Superior temporal gyrus (tissue), 1 donor: Measurements from ENCODE around the gene DNAJC10.
"Not testable (repeated sequence)": the region's sequence is repeated elsewhere in the genome, so short reads cannot be mapped to it uniquely, and the experiment has no call there.

Experiments
- DNase-seq: peaks from one replicate; pipeline ENCODE4 v3.0.0-alpha.2; 2016; ENCODE audit errors: extremely low spot score

Gene DNAJC10

DNA sequence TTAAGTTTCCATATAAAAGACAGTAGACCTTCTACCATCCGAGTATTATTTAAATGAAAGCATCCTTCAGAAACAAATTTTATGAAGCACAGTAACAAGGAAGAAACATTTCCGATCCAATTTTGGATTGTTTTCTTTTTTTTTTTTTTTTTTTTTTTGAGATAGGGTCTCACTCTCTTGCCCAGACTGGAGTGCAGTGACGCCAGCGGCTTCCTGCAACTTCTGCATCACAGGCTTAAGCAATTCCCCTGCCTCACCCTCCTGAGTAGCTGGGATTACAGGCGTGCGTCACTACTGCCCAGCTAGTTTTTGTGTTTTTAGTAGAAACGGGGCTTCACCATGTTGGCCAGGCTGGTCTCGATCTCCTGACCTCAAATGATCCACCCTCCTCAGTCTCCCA, 3.1 kb downstream of the DNAJC10 start:
- not testable (repeated sequence) for DNase-seq

DNA sequence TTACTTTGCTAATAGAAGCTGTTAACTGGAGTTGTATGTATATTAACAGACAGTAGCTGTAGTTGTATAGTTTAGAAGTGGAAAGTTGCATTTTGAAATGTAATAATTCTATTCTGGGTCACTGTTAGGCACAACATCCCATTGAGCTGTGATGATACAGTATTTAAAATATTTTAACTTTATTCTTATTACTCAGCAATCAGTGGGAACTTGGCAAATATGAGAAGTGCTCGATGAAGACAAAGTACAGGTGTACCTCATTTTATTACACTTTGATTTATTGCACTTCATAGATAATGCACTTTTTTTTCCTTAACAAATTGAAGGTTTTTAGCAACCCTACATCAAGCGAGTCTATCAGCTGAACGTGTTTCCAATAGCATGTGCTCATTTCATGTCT, 8.6 kb downstream of the DNAJC10 start:
- no peak for DNase-seq

DNA sequence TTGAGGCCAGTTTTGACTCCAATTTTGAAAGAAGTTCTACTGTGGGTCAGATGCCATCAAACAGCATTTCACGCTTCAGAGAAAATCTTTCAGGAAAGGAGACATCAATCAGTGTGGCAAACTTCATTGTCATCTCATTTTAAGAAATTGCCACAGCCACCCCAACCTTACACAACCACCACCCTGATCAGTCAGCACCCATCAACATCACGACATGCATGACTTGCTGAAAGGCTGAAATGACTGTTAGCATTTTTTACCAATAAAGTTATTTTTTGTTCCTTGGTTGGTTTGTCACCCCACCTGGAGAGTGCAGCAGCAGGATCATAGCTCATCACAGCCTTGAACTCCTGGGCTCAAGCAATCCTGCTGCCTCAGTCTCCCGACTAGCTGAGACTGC, 10.4 kb downstream of the DNAJC10 start:
- no peak for DNase-seq

DNA sequence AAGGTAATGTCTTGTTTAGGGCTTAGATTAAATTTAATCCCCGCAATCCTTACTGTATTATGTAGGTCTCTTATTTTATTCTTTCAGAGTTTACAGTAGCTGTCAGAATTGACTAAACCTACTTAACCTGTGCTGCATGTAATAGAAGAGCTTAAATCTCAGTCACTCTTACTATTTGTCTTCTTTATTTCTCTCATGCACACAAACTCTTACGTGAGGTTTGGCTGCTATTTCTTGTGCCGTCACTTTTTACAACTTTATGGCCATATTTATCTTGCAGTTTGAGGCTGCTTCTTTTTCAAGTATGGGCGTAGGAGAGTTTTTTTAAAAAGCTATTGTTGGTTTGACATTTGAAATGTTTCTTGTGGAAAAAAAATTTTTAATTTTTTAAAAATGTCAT, 12.0 kb downstream of the DNAJC10 start:
- no peak for DNase-seq

DNA sequence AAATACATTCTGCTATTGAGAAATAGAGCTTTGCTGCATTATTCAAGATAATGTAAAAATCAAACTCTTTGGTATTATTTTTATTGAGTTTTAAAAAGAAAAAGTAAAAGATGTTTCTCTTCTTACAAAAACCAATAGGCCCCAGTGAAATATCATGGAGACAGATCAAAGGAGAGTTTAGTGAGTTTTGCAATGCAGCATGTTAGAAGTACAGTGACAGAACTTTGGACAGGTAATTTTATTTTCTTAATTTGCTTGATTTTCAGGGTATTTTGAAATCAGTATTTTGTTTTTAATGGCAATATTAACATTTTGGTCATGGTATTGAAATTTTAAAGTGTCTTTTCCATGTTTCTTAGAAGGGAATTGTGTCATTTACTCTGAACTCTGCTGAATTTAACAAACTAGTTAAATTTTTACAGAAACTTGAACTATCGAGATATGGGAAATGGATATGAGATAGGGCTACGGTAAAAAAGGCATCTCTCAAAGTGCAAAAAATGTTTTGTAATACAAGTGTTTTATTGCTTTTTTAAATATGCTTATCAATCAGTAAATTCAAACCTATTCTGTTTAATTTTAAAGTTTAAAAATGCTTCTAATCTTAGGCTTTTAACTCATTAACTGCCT, 13.8 kb downstream of the DNAJC10 start:
- no peak for DNase-seq

DNA sequence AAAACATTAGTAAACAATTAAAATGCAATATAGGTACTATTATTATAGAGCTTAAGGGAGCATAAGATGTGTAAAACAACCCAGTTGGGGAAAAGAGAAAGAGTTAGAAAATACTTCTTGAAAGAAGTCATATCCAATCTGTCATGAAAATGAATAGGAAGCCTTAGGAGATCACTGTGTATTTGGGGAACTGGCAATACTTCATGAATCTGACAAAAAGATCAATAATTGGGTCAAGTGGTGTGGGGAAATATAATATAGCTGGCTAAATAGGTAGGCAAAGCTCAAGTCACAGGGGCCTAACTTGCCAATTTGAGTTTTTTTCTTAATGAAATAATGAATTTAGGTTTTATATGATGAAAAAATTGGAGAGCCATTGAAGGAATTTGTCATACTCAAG, 14.4 kb downstream of the DNAJC10 start:
- DNase-seq, result no peak

DNA sequence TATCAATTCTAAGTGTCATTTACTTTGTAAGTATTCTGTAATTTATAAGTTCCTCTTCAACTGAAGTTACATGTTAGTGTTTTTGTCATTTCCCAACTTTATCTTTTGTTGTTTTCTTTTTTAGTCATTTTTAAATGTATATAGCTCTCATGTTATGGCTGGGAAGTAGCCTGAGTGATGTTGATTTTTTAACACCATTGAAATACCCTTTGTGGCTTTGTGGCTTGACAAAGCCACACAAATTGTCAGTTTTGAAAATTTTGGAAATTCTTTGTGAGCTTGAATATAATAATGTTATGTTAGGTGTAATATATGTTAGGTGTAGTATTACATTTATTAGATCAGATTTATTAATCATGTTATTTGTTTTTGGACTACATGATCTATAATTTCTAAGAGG, 16.7 kb downstream of the DNAJC10 start:
- DNase-seq, result no peak

DNA sequence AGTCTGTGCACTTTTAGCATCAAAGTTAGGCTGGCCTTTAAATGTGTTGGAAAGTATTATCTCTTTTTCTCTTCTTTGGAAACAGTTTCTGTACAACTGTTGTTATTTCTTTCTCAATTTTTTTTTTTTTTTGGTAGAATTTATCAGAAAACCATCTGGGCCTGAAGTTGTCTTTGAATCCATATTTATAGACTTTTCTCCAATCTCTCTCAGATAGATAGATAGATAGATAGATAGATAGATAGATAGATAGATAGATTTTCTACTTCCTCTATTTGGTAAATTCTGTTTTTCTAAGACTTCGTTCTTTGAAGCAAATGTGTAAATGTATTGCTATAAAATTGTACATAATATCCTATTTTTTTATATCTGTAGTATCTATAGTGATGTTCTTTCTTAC, 17.5 kb downstream of the DNAJC10 start:
- DNase-seq, result no peak

DNA sequence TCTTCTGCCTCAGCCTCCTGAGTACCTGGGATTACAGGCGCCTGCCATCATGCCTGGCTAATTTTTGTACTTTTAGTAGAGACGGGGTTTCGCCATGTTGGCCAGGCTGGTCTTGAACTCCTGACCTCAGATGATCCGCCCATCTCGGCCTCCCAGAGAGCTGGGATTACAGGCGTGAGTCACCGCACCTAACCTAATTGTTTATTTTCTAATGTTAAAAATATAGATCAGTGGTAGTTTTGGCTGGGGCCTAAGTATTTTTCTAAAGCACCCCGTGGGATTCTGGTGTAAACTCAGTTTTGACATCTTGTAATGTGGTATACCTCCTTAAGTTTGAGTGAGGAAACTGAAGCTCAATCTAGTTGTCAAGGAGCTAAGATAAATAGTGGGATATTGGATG, 20.8 kb downstream of the DNAJC10 start:
- DNase-seq, result not testable (repeated sequence)

DNA sequence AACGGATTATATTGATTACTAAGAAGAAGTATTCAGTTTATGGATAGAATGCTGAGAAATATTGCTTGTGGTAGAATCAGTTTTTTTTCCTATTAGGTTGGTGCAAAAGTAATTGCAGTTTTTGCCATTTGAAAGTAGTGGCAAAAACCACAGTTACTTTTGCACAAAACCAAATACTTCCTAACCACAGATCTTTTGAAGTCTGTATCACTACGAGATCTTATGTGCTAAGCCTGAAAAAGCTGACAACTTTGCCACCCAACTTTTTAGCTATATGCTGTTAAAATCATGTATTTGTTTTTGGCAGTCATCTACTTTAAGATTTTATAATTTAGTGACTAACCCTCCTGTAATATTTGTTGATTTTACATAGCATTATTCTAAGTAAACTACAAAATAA, 24.6 kb downstream of the DNAJC10 start:
- no peak for DNase-seq

DNA sequence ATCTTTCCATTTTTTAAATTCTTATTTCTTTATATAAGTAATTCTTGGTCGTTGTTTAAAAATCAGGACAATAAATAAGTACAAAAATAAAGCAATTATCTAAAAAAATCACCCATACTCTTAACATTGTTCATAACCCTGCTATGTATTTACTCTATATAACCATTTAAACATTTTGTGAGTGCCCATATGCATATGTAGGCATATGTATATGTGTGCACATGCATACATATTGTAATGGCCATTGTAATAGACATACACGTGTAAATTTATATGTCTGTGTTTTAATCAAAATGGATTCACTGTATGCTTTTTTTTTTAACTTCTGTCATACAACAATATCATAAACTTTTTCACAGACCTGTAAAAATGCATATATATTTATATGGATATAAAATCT, 25.6 kb downstream of the DNAJC10 start:
- no peak for DNase-seq

DNA sequence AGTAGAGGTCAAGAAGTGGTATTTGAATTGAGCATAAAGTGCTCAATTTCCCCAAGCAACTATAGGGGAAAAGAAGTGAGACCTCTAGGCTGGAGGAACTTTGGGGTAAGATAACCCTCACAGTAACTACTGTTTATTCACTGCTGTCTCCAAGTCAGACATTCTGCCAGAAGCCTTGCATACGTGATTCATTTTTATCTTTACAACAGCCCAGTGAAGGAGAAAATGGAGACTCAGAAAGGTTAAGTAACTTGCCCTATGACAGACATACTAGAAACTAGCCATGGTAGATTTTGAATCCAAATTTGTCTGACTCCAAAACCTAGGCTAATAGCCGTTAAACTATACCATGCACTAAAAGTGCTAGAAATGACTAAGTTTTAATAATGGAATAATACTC, 28.4 kb downstream of the DNAJC10 start:
- DNase-seq, result no peak

DNA sequence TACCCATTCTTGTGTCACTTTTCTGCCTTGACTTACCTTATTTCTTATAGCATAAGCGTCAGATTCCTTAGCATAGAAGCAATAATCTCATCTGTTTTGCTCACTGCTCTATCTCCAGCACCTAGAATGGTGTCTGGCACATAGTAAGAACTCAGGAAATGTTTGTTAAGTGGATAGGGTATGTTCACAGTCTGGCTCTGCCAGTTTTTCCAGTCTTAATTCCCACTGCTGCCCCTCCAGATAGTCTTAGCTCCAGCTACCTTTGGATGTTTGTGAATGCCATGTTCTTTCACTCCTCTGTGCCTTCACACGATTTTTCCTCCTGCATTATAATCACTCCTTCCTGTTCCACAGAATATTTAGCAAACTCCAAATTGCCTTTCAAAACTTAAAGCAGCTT, 29.0 kb downstream of the DNAJC10 start:
- DNase-seq, result no peak

DNA sequence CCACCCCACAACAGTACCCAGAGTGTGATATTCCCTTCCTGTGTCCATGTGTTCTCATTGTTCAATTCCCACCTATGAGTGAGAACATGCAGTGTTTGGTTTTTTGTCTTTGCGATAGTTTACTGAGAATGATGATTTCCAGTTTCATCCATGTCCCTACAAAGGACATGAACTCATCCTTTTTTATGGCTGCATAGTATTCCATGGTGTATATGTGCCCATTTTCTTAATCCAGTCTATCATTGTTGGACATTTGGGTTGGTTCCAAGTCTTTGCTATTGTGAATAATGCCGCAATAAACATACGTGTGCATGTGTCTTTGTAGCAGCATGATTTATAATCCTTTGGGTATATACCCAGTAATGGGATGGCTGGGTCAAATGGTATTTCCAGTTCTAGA, 29.8 kb downstream of the DNAJC10 start:
- not testable (repeated sequence) for DNase-seq

DNA sequence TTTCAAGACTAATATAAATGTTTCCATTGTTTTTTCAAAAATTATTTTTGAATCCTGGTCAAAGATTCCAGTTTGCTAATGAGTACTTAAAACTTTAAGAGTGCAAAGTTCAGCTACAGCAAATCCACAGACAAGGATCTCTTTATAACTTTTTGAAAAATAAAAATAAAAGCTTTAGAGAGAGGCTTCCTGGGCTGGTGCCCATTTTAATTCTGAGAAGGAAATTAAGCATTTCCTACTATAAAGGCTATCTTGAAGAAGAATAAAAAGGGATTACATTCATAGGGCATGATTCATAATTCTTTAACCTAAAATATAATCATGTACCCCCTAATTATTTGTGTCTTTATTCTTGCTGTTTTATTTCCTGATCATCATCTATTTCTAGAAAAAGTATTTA, 38.2 kb downstream of the DNAJC10 start:
- DNase-seq, result no peak

DNA sequence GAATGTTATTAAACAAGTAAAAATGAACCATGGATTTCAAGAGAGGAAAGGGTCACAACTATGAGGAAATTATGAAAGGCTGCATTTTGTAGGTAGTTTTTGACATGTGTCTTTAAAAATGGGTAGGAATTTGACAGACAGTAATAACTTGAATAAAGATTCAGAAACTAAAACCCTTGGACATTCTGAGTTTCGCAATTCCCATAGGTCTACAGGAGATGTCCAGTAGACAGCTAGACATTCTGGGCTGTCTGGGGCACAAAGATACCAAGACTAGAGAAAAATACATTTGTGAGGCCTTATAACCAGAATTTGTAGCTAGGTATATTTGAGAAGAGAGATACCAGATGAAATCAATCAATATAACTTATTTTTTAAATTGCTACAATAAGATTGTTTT, 42.3 kb downstream of the DNAJC10 start:
- no peak for DNase-seq

DNA sequence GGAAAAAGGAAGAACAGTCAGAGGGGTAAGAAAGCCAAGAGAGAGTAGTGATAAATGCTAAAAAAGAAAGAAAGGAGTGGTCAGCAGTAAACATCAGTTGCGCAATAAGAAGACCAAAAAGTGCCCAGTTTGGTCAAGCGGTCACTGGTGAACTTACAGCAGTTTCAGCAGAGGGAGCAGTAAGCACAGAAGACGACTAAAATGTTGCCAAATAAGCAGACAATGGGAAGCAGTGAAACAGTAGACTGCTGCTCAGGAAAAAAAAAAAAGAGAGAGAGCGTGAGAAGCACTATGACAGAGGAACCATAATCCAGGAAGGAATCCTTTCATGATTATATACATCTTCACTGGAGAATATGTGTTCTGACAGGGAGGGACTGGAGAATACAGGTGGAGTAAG, 45.8 kb downstream of the DNAJC10 start:
- peak; percentile 80 for DNase-seq

DNA sequence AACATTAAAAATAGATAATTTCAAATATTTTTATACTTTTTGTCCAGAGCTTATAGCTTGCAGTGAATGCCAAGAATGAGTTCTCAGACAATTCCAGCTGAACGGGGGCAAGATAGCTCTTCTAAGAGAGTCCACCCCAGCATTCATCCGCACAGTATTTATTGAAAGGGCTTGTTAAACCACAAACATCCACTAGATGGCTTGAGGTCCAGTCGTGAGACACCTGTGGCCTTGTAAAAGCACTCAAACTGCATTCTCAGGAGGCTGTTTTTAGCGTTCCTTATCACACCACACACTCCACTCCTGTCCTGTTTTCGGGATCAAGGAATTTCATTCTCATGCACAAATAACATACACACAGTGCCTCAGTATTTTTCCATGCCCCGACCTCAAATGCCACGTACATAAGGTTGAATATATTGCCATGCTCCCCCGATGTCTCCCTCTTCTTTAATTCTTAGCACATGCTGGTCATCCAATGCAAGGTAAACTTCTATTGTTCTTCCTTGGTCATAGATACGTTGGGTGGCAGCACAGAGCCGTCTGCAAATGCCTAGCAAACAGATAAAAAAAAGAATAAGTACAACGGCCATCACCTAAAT, 47.4 kb downstream of the DNAJC10 start:
- DNase-seq, result no peak

DNA sequence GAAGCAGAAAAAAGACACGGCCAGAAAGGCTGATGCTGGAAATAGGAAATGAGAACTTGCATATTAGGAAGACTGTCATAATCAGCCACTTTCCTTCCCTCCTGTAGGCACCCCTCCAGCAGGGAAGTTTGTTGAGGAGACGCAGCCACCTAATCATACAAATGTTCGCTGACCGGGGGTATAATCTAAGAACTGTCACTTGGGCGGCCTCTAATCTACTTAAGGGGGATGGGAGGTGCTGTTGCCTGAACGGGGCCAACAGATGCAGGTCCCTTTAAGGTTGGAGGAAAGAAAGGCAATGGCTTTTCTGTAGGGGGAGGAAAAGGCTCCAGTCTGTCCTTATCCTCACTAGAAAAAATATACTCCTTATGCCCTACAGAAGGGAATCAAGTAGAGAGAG, 50.6 kb downstream of the DNAJC10 start:
- DNase-seq, result no peak

DNA sequence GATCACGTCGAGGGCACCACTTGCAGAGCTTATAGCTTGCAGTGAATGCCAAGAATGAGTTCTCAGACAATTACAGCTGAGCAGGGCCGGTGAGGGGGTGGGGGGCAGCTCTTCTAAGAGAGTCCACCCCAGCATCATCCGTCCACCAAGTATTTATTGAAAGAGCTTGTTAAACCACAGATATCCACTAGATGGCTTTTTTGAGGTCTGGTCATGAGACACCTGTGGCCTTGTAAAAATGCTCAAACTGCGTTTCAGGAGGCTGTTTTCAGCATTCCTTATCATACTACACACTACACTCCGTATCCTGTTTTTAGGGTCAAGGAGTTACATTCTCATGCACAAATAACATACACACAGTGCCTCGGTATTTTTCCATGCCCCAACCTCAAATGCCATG, 51.5 kb downstream of the DNAJC10 start:
- DNase-seq, result no peak

DNA sequence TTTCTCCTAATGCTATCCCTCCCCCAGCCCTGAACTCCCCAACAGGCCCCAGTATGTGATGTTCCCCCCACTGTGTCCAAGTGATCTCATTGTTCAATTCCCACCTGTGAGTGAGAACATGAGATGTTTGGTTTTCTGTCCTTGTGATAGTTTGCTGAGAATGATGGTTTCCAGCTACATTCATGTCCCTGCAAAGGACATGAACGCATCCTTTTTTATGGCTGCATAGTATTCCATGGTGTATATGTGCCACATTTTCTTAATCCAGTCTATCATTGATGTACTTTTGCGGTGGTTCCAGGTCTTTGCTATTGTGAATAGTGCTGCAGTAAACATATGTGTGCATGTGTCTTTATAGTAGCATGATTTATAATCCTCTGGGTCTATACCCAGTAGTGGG, 52.9 kb downstream of the DNAJC10 start:
- not testable (repeated sequence) for DNase-seq

DNA sequence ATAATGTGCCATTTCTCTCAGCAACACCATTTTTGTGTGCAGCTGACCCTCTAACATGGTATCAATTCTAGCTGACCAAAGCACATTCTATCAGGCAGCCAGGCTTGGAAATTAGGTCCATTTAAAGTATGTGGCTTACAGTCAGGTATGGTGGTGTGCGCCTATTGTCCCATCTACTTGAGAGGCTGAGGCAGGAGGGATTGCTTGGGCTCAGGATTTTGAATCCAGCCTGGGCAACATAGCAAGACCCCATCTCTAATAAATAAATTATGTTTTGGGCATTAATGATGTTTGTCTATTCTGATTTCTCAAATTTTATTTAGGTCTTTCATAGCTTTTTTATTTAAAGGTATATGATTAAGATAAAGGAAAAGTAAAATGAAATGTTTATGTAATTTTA, 63.3 kb downstream of the DNAJC10 start:
- DNase-seq, result no peak

DNA sequence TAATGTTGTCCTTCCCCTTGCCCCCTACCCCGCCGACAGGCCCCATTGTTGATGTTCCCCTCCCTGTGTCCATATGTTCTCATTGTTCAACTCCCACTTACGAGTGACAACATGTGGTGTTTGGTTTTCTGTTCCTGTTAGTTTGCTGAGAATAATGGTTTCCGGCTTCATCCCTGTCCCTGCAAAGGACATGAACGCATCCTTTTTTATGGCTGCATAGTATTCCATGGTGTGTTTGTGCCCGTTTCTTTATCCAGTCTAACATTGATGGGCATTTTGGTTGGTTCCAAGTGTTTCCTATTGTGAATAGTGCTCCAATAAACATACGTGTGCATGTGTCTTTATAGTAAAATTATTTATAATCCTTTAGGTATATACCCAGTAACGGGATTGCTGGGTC, 65.0 kb downstream of the DNAJC10 start:
- not testable (repeated sequence) for DNase-seq

DNA sequence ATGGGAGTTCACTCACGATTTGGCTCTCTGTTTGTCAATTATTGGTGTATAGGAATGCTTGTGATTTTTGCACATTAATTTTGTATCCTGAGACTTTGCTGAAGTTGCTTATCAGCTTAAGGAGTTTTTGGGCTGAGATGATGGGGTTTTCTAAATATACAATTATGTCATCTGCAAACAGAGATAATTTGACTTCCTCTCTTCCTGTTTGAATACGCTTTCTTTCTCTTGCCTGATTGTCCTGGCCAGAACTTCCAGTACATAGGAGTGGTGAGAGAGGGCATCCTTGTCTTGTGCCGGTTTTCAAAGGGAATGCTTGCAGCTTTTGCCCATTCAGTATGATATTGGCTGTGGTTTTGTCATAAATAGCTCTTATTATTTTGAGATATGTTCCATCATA, 66.6 kb downstream of the DNAJC10 start:
- not testable (repeated sequence) for DNase-seq
